T-helper 2 cell treated with Interferon-gamma antibody and Interleukin-4, amounts not matched to agents 5 μg/mL and 100 μg/mL, for 36 hours (primary cell): ENCODE results near the gene NHLRC4.
A peak's percentile ranks its signal among the peaks of the same experiment; 100 is the strongest.

Experiments used
- DNase-seq: peaks from one replicate; pipeline ENCODE4 v3.0.0; 2021; ENCODE audit warnings: low spot score
- H3K27ac Mint-ChIP-seq: one replicate; pipeline ENCODE4 v1.8.0; 2021; ENCODE audit warnings: mild to moderate bottlenecking, mixed read lengths
- H3K27me3 Mint-ChIP-seq: one replicate; pipeline ENCODE4 v1.8.0; 2021; ENCODE audit warnings: low read depth, mixed read lengths
- H3K36me3 Mint-ChIP-seq: one replicate; pipeline ENCODE4 v1.8.0; 2021; ENCODE audit warnings: low read depth, mixed read lengths
- H3K4me1 Mint-ChIP-seq: one replicate; pipeline ENCODE4 v1.8.0; 2021; ENCODE audit warnings: low read depth, mixed read lengths
- H3K4me3 Mint-ChIP-seq: one replicate; pipeline ENCODE4 v1.8.0; 2022; ENCODE audit warnings: mild to moderate bottlenecking, moderate library complexity, mixed read lengths
- H3K9me3 Mint-ChIP-seq: one replicate; pipeline ENCODE4 v1.8.0; 2021; ENCODE audit warnings: mixed read lengths

NHLRC4 gene

GRCh38 chr16:563072-563644 lies 3.6 kb upstream of the NHLRC4 start:
- Mint-ChIP-seq H3K9me3 (no peaks in the 10 kb centered on the region), H3K36me3 (no peaks in the 10 kb centered on the region), H3K27ac (no peak overlapping the region), H3K27me3 (peaks cover 12% of the 10 kb centered on the region), H3K4me3 (no peak overlapping the region), H3K4me1 (peaks cover 8% of the 10 kb centered on the region)
- no peak for DNase-seq

GRCh38 chr16:564690-565418 lies 2.0 kb upstream of the NHLRC4 start:
- Mint-ChIP-seq H3K4me1 (peaks cover 13% of the 10 kb centered on the region), H3K4me3 (no peak overlapping the region), H3K9me3 (no peaks in the 10 kb centered on the region), H3K27me3 (peaks cover 6% of the 10 kb centered on the region), H3K27ac (no peak overlapping the region), H3K36me3 (no peaks in the 10 kb centered on the region)
- DNase-seq: no peak

- no peak for DNase-seq
- Mint-ChIP-seq H3K4me1 (peaks cover 14% of the 10 kb centered on the region), H3K4me3 (no peak overlapping the region), H3K27ac (no peak overlapping the region), H3K9me3 (no peaks in the 10 kb centered on the region), H3K27me3 (peaks cover 6% of the 10 kb centered on the region), H3K36me3 (no peaks in the 10 kb centered on the region)
Observed at GRCh38 chr16:565419-566330, 1.1 kb upstream of the NHLRC4 start.

- Mint-ChIP-seq H3K4me1 (peaks cover 26% of the 10 kb centered on the region), H3K4me3 (peak overlapping the region; percentile 73), H3K36me3 (no peaks in the 10 kb centered on the region), H3K9me3 (no peaks in the 10 kb centered on the region), H3K27me3 (peaks cover 2% of the 10 kb centered on the region), H3K27ac (peak overlapping the region; percentile 80)
- no peak for DNase-seq
Observed at GRCh38 chr16:567373-568256, 810 bp downstream of the NHLRC4 start.

- no peaks in the 10 kb centered on the region for H3K36me3 Mint-ChIP-seq
Observed at GRCh38 chr16:568401-569258, 1.8 kb downstream of the NHLRC4 start.

GRCh38 chr16:569445-570254 lies 2.8 kb downstream of the NHLRC4 start, which contains the start of gene PIGQ:
PIGQ (plus strand) TSS chr16:569968; CDS start chr16:574075, 4,107 bp downstream.
- DNase-seq: peak; percentile 65
- Mint-ChIP-seq H3K9me3 (no peaks in the 10 kb centered on the region), H3K4me1 (peaks cover 26% of the 10 kb centered on the region), H3K27ac (peak within 1 kb of the TSS; percentile 80), H3K27me3 (no peaks in the 10 kb centered on the region), H3K4me3 (peak within 1 kb of the TSS; percentile 87), H3K36me3 (no peaks in the 10 kb centered on the region)

More at GRCh38 chr16:568401-569258, 1.8 kb downstream of the NHLRC4 start:
- H3K9me3 Mint-ChIP-seq: no peaks in the 10 kb centered on the region
- H3K4me1 Mint-ChIP-seq: peaks cover 26% of the 10 kb centered on the region
- H3K27me3 Mint-ChIP-seq: no peaks in the 10 kb centered on the region
- H3K27ac Mint-ChIP-seq: peak overlapping the region; percentile 80
- DNase-seq: no peak
- H3K4me3 Mint-ChIP-seq: peak overlapping the region; percentile 87

GRCh38 chr16:572865-573650 lies 6.3 kb downstream of the NHLRC4 start:
- no peak overlapping the region for H3K27ac Mint-ChIP-seq

DNA sequence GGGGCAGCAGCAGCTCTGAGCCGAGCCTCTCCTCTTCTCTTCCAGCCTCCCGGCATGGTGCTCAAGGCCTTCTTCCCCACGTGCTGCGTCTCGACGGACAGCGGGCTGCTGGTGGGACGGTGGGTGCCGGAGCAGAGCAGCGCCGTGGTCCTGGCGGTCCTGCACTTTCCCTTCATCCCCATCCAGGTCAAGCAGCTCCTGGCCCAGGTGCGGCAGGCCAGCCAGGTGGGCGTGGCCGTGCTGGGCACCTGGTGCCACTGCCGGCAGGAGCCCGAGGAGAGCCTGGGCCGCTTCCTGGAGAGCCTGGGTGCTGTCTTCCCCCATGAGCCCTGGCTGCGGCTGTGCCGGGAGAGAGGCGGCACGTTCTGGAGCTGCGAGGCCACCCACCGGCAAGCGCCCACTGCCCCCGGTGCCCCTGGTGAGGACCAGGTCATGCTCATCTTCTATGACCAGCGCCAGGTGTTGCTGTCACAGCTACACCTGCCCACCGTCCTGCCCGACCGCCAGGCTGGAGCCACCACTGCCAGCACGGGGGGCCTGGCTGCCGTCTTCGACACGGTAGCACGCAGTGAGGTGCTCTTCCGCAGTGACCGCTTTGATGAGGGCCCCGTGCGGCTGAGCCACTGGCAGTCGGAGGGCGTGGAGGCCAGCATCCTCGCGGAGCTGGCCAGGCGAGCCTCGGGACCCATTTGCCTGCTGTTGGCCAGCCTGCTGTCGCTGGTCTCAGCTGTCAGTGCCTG lies 7.4 kb downstream of the NHLRC4 start:
- no peak overlapping the region for H3K4me3 Mint-ChIP-seq
- H3K4me1 Mint-ChIP-seq: peaks cover 16% of the 10 kb centered on the region
- H3K36me3 Mint-ChIP-seq: no peaks in the 10 kb centered on the region
- no peak overlapping the region for H3K27ac Mint-ChIP-seq
- no peaks in the 10 kb centered on the region for H3K27me3 Mint-ChIP-seq
- no peak for DNase-seq
- no peaks in the 10 kb centered on the region for H3K9me3 Mint-ChIP-seq

More at GRCh38 chr16:572865-573650, 6.3 kb downstream of the NHLRC4 start:
- H3K27me3 Mint-ChIP-seq: no peaks in the 10 kb centered on the region
- H3K4me3 Mint-ChIP-seq: no peak overlapping the region
- no peak for DNase-seq
- no peaks in the 10 kb centered on the region for H3K36me3 Mint-ChIP-seq
- no peaks in the 10 kb centered on the region for H3K9me3 Mint-ChIP-seq
- peaks cover 19% of the 10 kb centered on the region for H3K4me1 Mint-ChIP-seq

DNA sequence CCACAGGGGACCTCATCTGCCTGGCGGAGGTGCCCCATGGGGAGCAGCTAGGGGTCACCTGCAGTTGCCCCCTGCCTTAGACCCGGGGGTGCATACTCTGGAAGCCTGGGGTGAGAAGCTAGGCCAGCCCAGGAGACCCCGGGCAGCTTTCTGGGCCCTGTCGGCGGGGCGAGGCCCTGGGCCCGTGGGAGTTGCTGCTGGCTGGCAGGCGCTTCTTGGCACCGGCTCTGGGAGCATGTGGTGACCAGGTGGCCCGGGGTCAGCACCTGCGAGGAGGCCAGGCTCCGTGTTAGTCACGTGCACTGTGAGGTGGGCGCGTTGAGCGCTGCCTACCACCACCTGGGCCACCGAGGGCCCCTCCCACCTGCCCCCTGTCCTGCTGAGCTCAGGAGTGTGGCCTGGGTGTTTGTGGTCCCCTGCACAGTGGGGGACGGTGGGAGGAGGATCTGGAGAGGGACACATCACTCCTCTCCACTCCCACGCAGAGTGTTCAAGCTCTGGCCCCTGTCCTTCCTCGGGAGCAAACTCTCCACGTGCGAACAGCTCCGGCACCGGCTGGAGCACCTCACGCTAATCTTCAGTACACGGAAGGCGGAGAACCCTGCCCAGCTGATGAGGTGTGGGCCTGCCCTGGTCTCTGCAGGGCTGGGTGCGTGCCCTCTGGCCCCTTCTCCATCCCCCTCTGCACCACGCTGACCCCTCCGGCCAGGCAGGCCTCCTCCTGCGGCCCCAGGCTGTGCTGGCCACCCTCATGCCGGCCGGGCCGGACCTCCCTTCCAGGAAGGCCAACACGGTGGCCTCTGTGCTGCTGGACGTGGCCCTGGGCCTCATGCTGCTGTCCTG lies 8.8 kb downstream of the NHLRC4 start:
- Mint-ChIP-seq H3K36me3 (no peaks in the 10 kb centered on the region), H3K4me1 (peaks cover 13% of the 10 kb centered on the region), H3K9me3 (no peaks in the 10 kb centered on the region), H3K27me3 (no peaks in the 10 kb centered on the region), H3K4me3 (no peak overlapping the region), H3K27ac (no peak overlapping the region)
- DNase-seq: no peak

DNA sequence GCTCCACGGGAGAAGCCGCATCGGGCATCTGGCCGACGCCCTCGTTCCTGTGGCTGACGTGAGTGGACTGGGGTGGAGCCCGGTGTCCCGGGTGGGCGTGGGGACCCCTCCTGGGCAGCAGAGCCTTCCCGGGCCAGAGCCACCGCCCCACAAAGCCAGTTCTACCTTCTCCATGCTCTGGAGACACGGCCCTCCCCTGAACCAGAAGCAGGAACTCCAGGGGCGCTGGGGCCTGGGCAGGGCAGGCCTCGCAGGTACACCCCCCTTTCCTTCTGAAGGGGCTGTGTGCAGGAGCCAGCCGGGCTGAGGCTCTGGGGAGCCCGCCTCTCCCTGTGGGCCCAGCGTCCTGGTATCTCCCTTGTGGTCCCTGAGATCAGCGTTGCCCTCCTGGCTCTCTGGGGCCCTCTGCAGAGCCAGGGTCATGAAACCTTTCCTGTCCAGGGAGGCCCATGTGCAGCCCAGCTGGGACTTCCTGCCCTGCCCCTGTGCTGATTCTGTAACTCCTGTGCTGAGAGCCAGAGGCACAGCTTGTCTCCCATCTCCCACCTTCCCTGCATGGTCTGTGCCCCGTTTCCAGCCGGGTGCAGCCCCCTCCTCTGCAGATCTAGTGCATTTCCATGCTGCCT lies 9.5 kb downstream of the NHLRC4 start:
- Mint-ChIP-seq H3K27me3 (no peaks in the 10 kb centered on the region), H3K4me3 (no peak overlapping the region), H3K9me3 (no peaks in the 10 kb centered on the region), H3K27ac (no peak overlapping the region), H3K4me1 (peaks cover 7% of the 10 kb centered on the region), H3K36me3 (no peaks in the 10 kb centered on the region)
- no peak for DNase-seq
